K562 (cell line): ENCODE data around the gene PRR30. TPM values are rescaled to one million over a fixed set of nuclear protein-coding genes. Genes with fewer than 3 reads are reported as not detected.
A peak's percentile ranks its signal among the peaks of the same experiment; 100 is the strongest.

Experiments used
- BRD4 ChIP-seq: fragments of 200-600 bp; sonication (generic); IDR thresholded peaks from 2 replicates; pipeline ENCODE4 v1.6.1; 2017; ENCODE audit warnings: inconsistent platforms
- EZH2 ChIP-seq: IDR thresholded peaks from 2 replicates; pipeline ENCODE4 v1.6.1; 2012; ENCODE audit warnings: low read depth, mild to moderate bottlenecking, inconsistent platforms, low read length, borderline replicate concordance
- FOXK1 ChIP-seq: sonication (generic); formaldehyde crosslinking; IDR thresholded peaks from 2 replicates; pipeline ENCODE4 v1.8.0; 2022; ENCODE audit warnings: missing genetic modification reagents, mild to moderate bottlenecking, borderline replicate concordance
- GABPA ChIP-seq: fragments of 200-800 bp; sonication (Bioruptor generic); conservative IDR thresholded peaks from 2 replicates; pipeline ENCODE4 v1.6.1; 2016; ENCODE audit warnings: low read depth, missing genetic modification characterization, missing compliant biosample characterization
- KDM5B ChIP-seq: fragments of 200-600 bp; sonication (generic); IDR thresholded peaks from 2 replicates; pipeline ENCODE4 v1.6.1; 2012; ENCODE audit warnings: low read depth, mild to moderate bottlenecking, moderate library complexity, low read length, control low read depth, inconsistent platforms; ENCODE audit not compliant: insufficient replicate concordance
- PCBP1 ChIP-seq: fragments of 200-400 bp; formaldehyde crosslinking; IDR thresholded peaks from 2 replicates; pipeline ENCODE4 v1.6.1; 2018; ENCODE audit warnings: mild to moderate bottlenecking, low read depth, low read length; ENCODE audit not compliant: poor library complexity, severe bottlenecking
- RBBP5 ChIP-seq: fragments of 200-600 bp; sonication (generic); IDR thresholded peaks from 2 replicates; pipeline ENCODE4 v1.6.1; 2012; ENCODE audit warnings: borderline replicate concordance, mild to moderate bottlenecking, low read length, control low read depth, inconsistent platforms; ENCODE audit not compliant: insufficient read depth, poor library complexity, severe bottlenecking
- RUNX1 ChIP-seq: sonication (generic); IDR thresholded peaks from 2 replicates; pipeline ENCODE4 v1.6.1; 2016; ENCODE audit warnings: antibody characterized with exemption, low read depth
- SRSF7 ChIP-seq: fragments of 200-400 bp; formaldehyde crosslinking; optimal IDR thresholded peaks from 2 replicates; pipeline ENCODE3; 2017; ENCODE audit warnings: mild to moderate bottlenecking, low read depth, low read length
- TCF3 ChIP-seq: sonication (generic); formaldehyde crosslinking; IDR thresholded peaks from 2 replicates; pipeline ENCODE4 v1.4.0; 2020; ENCODE audit warnings: mild to moderate bottlenecking, missing genetic modification reagents
- ZNF124 ChIP-seq: sonication (generic); formaldehyde crosslinking; IDR thresholded peaks from 2 replicates; pipeline ENCODE4 v1.8.1; 2022; ENCODE audit warnings: missing genetic modification reagents
- ZNF184 ChIP-seq: sonication (generic); formaldehyde crosslinking; IDR thresholded peaks from 2 replicates; pipeline ENCODE4 v1.5.0; 2020; ENCODE audit warnings: missing genetic modification reagents
- ZZZ3 ChIP-seq: fragments of 450-650 bp; IDR thresholded peaks from 2 replicates; pipeline ENCODE4 v1.6.1; 2016; ENCODE audit warnings: antibody characterized with exemption, mild to moderate bottlenecking, moderate library complexity
- polyA plus RNA-seq, 8 experiments: library from polyadenylated mRNA; depleted of rRNA in 4 of 8; stranded (reverse) in 5 of 8; unstranded in 3 of 8; fragments of >200 nt; fragmentation: Nextera tagmentation in 2 of 8; fragmentation: Illumina TruSeq in 1 of 8; extraction: Ambion mirVana in 2 of 8; extraction: Trizol in 1 of 8; gene quantifications; 2 replicates each; pipeline versions ENCODE4 v1.2.1 to v1.2.3, GENCODE V29; 2011 to 2014; ENCODE audit warnings: inconsistent platforms in 1 of 8, missing spikeins in 1 of 8
- total RNA-seq, 7 experiments: library from RNA; depleted of rRNA in 6 of 7; stranded (reverse); fragments of >200 nt in 6 of 7; fragmentation: Illumina TruSeq in 2 of 7; extraction: Trizol in 2 of 7; gene quantifications; 2 replicates each; pipeline versions ENCODE4 v1.2.1 to v1.2.3, GENCODE V29; 2011 to 2021; ENCODE audit warnings: low replicate concordance in 1 of 7
- TF ChIP-seq, protein P1 (sequence below): fragments of 200-600 bp; sonication (generic); IDR thresholded peaks from one replicate; pipeline ENCODE4 v1.6.1; 2012; ENCODE audit warnings: mild to moderate bottlenecking, low read depth, low read length, inconsistent platforms

The PRR30 gene
- total and polyA plus RNA-seq, 9 of the 15 experiments (the other 6 are each of a cell fraction or from before 2014, with no cell fraction given): not detected

DNA sequence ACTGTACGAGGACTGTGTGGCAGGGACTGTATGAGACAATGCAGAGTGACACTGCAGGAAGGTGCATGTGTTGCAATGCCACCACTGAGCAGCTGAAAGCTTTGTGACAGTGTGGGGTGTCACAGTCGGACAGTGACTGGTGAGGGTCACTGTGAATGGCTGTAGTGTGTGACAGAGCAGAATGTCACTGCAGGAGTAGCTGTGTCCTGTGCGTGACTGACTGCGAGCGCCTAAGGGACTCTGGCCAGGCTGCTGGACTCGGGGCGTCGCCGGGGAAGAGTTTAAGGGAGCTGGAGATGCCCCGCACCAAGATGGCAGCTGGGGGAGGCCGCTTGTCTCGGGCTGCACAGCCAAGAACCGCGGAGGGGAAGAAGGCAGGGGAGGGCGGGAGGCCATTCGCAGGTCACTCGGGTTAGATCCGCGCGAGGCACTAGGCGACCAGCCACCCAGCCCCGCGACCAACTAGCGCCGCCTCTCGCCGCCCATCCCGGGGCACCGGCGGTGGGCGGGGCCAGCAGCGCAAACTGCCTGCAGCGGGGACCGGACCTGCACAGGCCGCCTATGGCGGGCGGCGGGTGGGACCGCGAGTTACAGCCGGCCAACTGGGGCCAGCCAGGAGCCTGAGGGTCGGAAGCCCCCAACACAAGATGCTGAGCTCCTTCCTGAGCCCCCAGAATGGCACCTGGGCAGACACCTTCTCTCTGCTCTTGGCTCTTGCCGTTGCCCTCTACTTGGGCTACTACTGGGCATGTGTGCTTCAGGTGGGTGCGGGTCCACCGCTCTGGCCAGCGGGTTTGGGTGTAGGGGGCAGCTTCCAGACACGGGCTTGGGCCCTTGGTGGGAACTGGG is 15.7 kb downstream of the PRR30 start, which contains the start of gene ABHD1 (continued):
- TF ChIP-seq, protein P1, sequence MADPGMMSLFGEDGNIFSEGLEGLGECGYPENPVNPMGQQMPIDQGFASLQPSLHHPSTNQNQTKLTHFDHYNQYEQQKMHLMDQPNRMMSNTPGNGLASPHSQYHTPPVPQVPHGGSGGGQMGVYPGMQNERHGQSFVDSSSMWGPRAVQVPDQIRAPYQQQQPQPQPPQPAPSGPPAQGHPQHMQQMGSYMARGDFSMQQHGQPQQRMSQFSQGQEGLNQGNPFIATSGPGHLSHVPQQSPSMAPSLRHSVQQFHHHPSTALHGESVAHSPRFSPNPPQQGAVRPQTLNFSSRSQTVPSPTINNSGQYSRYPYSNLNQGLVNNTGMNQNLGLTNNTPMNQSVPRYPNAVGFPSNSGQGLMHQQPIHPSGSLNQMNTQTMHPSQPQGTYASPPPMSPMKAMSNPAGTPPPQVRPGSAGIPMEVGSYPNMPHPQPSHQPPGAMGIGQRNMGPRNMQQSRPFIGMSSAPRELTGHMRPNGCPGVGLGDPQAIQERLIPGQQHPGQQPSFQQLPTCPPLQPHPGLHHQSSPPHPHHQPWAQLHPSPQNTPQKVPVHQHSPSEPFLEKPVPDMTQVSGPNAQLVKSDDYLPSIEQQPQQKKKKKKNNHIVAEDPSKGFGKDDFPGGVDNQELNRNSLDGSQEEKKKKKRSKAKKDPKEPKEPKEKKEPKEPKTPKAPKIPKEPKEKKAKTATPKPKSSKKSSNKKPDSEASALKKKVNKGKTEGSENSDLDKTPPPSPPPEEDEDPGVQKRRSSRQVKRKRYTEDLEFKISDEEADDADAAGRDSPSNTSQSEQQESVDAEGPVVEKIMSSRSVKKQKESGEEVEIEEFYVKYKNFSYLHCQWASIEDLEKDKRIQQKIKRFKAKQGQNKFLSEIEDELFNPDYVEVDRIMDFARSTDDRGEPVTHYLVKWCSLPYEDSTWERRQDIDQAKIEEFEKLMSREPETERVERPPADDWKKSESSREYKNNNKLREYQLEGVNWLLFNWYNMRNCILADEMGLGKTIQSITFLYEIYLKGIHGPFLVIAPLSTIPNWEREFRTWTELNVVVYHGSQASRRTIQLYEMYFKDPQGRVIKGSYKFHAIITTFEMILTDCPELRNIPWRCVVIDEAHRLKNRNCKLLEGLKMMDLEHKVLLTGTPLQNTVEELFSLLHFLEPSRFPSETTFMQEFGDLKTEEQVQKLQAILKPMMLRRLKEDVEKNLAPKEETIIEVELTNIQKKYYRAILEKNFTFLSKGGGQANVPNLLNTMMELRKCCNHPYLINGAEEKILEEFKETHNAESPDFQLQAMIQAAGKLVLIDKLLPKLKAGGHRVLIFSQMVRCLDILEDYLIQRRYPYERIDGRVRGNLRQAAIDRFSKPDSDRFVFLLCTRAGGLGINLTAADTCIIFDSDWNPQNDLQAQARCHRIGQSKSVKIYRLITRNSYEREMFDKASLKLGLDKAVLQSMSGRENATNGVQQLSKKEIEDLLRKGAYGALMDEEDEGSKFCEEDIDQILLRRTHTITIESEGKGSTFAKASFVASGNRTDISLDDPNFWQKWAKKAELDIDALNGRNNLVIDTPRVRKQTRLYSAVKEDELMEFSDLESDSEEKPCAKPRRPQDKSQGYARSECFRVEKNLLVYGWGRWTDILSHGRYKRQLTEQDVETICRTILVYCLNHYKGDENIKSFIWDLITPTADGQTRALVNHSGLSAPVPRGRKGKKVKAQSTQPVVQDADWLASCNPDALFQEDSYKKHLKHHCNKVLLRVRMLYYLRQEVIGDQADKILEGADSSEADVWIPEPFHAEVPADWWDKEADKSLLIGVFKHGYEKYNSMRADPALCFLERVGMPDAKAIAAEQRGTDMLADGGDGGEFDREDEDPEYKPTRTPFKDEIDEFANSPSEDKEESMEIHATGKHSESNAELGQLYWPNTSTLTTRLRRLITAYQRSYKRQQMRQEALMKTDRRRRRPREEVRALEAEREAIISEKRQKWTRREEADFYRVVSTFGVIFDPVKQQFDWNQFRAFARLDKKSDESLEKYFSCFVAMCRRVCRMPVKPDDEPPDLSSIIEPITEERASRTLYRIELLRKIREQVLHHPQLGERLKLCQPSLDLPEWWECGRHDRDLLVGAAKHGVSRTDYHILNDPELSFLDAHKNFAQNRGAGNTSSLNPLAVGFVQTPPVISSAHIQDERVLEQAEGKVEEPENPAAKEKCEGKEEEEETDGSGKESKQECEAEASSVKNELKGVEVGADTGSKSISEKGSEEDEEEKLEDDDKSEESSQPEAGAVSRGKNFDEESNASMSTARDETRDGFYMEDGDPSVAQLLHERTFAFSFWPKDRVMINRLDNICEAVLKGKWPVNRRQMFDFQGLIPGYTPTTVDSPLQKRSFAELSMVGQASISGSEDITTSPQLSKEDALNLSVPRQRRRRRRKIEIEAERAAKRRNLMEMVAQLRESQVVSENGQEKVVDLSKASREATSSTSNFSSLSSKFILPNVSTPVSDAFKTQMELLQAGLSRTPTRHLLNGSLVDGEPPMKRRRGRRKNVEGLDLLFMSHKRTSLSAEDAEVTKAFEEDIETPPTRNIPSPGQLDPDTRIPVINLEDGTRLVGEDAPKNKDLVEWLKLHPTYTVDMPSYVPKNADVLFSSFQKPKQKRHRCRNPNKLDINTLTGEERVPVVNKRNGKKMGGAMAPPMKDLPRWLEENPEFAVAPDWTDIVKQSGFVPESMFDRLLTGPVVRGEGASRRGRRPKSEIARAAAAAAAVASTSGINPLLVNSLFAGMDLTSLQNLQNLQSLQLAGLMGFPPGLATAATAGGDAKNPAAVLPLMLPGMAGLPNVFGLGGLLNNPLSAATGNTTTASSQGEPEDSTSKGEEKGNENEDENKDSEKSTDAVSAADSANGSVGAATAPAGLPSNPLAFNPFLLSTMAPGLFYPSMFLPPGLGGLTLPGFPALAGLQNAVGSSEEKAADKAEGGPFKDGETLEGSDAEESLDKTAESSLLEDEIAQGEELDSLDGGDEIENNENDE: no peak
- TF ChIP-seq TCF3 (CRISPR knock-in tag): no peak
- TF ChIP-seq BRD4: no peak
- no peak for TF ChIP-seq ZNF184 (CRISPR knock-in tag)
- no peak for TF ChIP-seq FOXK1 (CRISPR knock-in tag)
- peak; percentile 69 for TF ChIP-seq KDM5B
- no peak for TF ChIP-seq ZZZ3
- TF ChIP-seq PCBP1: no peak
- TF ChIP-seq GABPA (tag): no peak
- TF ChIP-seq RBBP5: peak; percentile 80
- TF ChIP-seq RUNX1: no peak
- no peak for TF ChIP-seq EZH2
- TF ChIP-seq ZNF124 (CRISPR knock-in tag): no peak
- no peak for TF ChIP-seq SRSF7
